Activated T-helper 2 cell treated with anti-CD3 and anti-CD28 coated beads, Interferon-gamma antibody, Interleukin-2, Interleukin-4, amounts not matched to agents 10 μg/mL and 5 μg/mL and 100 μg/mL, durations not matched to agents 14 hours and 24 hours and 36 hours (primary cell): ENCODE results near the gene CHMP4B. TPM values are rescaled to one million over a fixed set of nuclear protein-coding genes. Genes with fewer than 3 reads are reported as not detected.

Source experiments
- DNase-seq: peaks from one replicate; pipeline ENCODE4 v3.0.0; 2021; ENCODE audit warnings: low spot score
- H3K27ac Mint-ChIP-seq: one replicate; pipeline ENCODE4 v1.8.0; 2021; ENCODE audit warnings: mixed read lengths
- H3K27me3 Mint-ChIP-seq: one replicate; pipeline ENCODE4 v1.8.0; 2021; ENCODE audit warnings: low read depth, mixed read lengths
- H3K36me3 Mint-ChIP-seq: one replicate; pipeline ENCODE4 v1.8.0; 2021; ENCODE audit warnings: low read depth, mixed read lengths
- H3K4me1 Mint-ChIP-seq: one replicate; pipeline ENCODE4 v1.8.0; 2021; ENCODE audit warnings: low read depth, mixed read lengths
- H3K4me3 Mint-ChIP-seq: one replicate; pipeline ENCODE4 v1.8.0; 2021; ENCODE audit warnings: low read depth, mild to moderate bottlenecking, moderate library complexity, mixed read lengths
- H3K9me3 Mint-ChIP-seq: one replicate; pipeline ENCODE4 v1.8.0; 2021; ENCODE audit warnings: mixed read lengths
- intact Hi-C: fragments of 100-400 bp; cut with micrococcal nuclease; formaldehyde crosslinking; loops from one replicate; pipeline ENCODE4 v1.15.1; 2023
- total RNA-seq: library from RNA; stranded (reverse); gene quantifications from 2 replicates; pipeline ENCODE4 v1.2.3, GENCODE V29; 2022

The CHMP4B gene
- total RNA-seq, 1 donor from 2014 or later: 116 TPM

DNA sequence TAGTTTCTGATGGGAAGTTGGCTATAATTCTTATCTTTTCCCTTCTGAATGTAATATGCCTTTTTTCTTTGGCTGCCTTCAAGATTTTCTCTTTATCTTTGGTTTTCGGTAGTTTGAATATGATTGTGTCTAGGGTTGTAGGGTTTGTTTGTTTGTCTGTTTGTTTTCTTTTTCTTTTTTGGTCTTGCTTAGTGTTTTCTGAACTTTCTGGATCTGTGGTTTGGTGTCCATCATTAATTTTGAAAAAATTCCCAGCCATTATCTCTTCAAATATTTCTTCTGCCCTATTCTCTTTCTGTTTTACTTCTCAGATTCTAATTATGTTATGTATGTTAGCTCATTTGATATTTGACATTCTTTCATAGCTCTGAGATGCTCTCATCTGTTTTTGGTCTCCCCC is 79.4 kb downstream of the CHMP4B start:
- Mint-ChIP-seq H3K9me3 (no peaks in the 10 kb centered on the region), H3K4me3 (no peak overlapping the region), H3K27ac (no peak overlapping the region), H3K27me3 (peaks cover 17% of the 10 kb centered on the region), H3K36me3 (no peaks in the 10 kb centered on the region), H3K4me1 (no peaks in the 10 kb centered on the region)
- intact Hi-C loops: no loop called here
- no peak for DNase-seq

GRCh38 chr20:33893314-33893713 is 82.2 kb downstream of the CHMP4B start:
- Mint-ChIP-seq H3K27ac (no peak overlapping the region), H3K27me3 (peaks cover 26% of the 10 kb centered on the region), H3K4me3 (no peak overlapping the region), H3K4me1 (no peaks in the 10 kb centered on the region), H3K36me3 (no peaks in the 10 kb centered on the region), H3K9me3 (no peaks in the 10 kb centered on the region)
- intact Hi-C loops: no loop called here
- DNase-seq: no peak

- no peak overlapping the region for H3K27ac Mint-ChIP-seq
- no peak for DNase-seq
- H3K4me3 Mint-ChIP-seq: no peak overlapping the region
- H3K27me3 Mint-ChIP-seq: peaks cover 22% of the 10 kb centered on the region
- no peaks in the 10 kb centered on the region for H3K9me3 Mint-ChIP-seq
- H3K36me3 Mint-ChIP-seq: no peaks in the 10 kb centered on the region
- intact Hi-C loops: no loop called here
- no peaks in the 10 kb centered on the region for H3K4me1 Mint-ChIP-seq
Observed at GRCh38 chr20:33894798-33895197, 83.7 kb downstream of the CHMP4B start.

DNA sequence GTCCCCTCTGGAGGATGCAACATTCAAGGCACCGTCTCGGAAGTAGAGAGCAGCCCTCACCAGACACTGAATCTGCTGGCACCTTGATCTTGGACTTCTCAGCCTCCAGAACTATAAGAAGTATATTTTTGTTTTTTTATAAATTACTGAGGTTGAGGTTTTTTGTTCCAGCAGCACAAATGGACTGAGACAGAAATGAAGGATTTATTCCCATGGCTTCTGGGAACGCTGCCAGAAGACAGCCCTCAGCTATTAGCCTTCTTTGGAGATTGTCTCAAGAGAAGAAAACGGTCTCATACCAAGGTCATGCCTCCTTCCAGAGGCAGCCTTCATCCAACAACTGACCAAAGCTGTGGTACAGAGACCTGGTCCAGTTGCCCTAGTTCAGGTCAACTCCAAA is 85.4 kb downstream of the CHMP4B start:
- Mint-ChIP-seq H3K4me1 (no peaks in the 10 kb centered on the region), H3K27ac (no peak overlapping the region), H3K27me3 (peaks cover 13% of the 10 kb centered on the region), H3K36me3 (no peaks in the 10 kb centered on the region), H3K9me3 (no peaks in the 10 kb centered on the region), H3K4me3 (no peak overlapping the region)
- intact Hi-C loops: no loop called here
- DNase-seq: no peak

GRCh38 chr20:33897313-33897912 is 86.3 kb downstream of the CHMP4B start:
- H3K27ac Mint-ChIP-seq: no peak overlapping the region
- H3K4me1 Mint-ChIP-seq: no peaks in the 10 kb centered on the region
- intact Hi-C loops: no loop called here
- H3K9me3 Mint-ChIP-seq: no peaks in the 10 kb centered on the region
- H3K27me3 Mint-ChIP-seq: peaks cover 17% of the 10 kb centered on the region
- H3K4me3 Mint-ChIP-seq: no peak overlapping the region
- no peak for DNase-seq
- no peaks in the 10 kb centered on the region for H3K36me3 Mint-ChIP-seq

- intact Hi-C loops: no loop called here
- Mint-ChIP-seq H3K27me3 (peaks cover 15% of the 10 kb centered on the region), H3K9me3 (no peaks in the 10 kb centered on the region), H3K4me1 (no peaks in the 10 kb centered on the region), H3K4me3 (no peak overlapping the region), H3K27ac (no peak overlapping the region), H3K36me3 (no peaks in the 10 kb centered on the region)
- DNase-seq: no peak
Observed at GRCh38 chr20:33899106-33899505, 88.0 kb downstream of the CHMP4B start.

DNA sequence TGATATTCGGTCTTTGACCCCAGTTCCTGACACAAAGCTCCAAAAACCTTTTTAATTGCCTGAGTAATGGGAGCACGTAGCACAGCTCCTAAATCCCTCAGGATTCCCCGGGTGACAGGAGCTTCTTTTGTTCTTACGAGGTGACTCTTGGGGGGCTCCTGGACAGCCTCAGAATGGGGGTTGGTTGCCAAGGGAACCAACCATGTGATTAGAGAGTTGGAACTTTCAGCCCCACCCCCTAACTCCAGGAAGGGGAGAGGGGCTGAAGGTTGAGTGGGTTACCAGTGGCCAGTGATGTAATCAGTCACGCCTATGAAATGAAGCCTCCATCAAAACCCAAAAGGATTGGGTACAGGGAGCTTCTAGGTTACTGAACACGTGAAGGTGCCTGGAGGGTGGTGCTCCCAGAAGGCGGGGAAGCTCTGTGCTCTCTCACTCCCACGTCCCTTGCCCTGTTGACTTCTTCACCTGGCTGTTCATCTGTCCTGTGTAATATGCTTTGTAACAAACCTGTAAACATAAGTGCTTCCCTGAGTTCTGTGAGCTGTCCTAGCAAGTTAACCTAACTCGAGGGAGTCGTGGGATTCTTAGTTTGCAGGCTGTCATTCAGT is 89.5 kb downstream of the CHMP4B start:
- intact Hi-C loops: no loop called here
- no peak overlapping the region for H3K4me3 Mint-ChIP-seq
- DNase-seq: no peak
- H3K4me1 Mint-ChIP-seq: no peaks in the 10 kb centered on the region
- no peak overlapping the region for H3K27ac Mint-ChIP-seq
- H3K27me3 Mint-ChIP-seq: peaks cover 13% of the 10 kb centered on the region
- H3K36me3 Mint-ChIP-seq: no peaks in the 10 kb centered on the region
- no peaks in the 10 kb centered on the region for H3K9me3 Mint-ChIP-seq

DNA sequence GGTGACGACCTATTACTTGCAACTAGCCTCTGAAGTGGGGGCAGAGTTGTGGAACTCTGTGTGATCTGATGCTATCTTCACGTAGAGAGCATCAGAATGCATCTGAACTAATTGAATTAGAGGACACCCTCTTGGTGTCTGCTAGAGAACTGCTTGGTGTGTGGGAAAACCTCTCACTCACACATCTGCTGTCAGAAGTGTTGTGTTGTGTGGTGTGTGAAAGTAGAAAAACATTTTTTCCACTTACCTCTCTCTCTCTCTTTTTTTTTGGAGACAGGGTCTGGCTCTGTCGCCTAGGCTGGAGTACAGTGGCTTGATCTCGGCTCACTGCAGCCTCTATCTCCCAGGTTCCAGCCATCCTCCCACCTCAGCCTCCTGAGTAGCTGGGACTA is 90.0 kb downstream of the CHMP4B start:
- intact Hi-C loops: no loop called here
- Mint-ChIP-seq H3K36me3 (no peaks in the 10 kb centered on the region), H3K27me3 (peaks cover 10% of the 10 kb centered on the region), H3K27ac (no peak overlapping the region), H3K4me1 (no peaks in the 10 kb centered on the region), H3K9me3 (no peaks in the 10 kb centered on the region), H3K4me3 (no peak overlapping the region)
- no peak for DNase-seq

- intact Hi-C loops: no loop called here
- DNase-seq: no peak
- H3K4me1 Mint-ChIP-seq: no peaks in the 10 kb centered on the region
- H3K27ac Mint-ChIP-seq: no peak overlapping the region
- peaks cover 7% of the 10 kb centered on the region for H3K27me3 Mint-ChIP-seq
- H3K36me3 Mint-ChIP-seq: no peaks in the 10 kb centered on the region
- H3K4me3 Mint-ChIP-seq: no peak overlapping the region
- H3K9me3 Mint-ChIP-seq: no peaks in the 10 kb centered on the region
Observed at GRCh38 chr20:33902011-33902410, 90.9 kb downstream of the CHMP4B start.

Other genes starting within 250 kb of the CHMP4B start
- gene C20orf144, start 149.0 kb upstream of the CHMP4B start, total RNA-seq: 0.27 and 0.28 TPM in 2 replicates
- gene ACTL10, start 144.4 kb upstream of the CHMP4B start, total RNA-seq: 2.6 and 3.3 TPM in 2 replicates
- gene NECAB3, start 136.9 kb upstream of the CHMP4B start, total RNA-seq: 27.0 and 30.1 TPM in 2 replicates
- gene E2F1, start 125.0 kb upstream of the CHMP4B start, total RNA-seq: 63.8 and 64.2 TPM in 2 replicates
- 7.4 TPM in 2 replicates for gene PXMP4, start 91.0 kb upstream of the CHMP4B start, total RNA-seq
- gene ZNF341, start 79.4 kb upstream of the CHMP4B start, total RNA-seq: 6.8 and 7.0 TPM in 2 replicates
- gene RALY, start 182.6 kb downstream of the CHMP4B start, total RNA-seq: 149 and 153 TPM in 2 replicates